ENCODE measurements around the gene PPP1R8. TPM values are rescaled to one million over a fixed set of nuclear protein-coding genes. Genes with fewer than 3 reads are reported as not detected.

Gene PPP1R8
- polyA plus RNA-seq, 1 donor (not counting 4 experiments of a cell fraction or from before 2014, with no cell fraction given): 56.2 TPM

DNA sequence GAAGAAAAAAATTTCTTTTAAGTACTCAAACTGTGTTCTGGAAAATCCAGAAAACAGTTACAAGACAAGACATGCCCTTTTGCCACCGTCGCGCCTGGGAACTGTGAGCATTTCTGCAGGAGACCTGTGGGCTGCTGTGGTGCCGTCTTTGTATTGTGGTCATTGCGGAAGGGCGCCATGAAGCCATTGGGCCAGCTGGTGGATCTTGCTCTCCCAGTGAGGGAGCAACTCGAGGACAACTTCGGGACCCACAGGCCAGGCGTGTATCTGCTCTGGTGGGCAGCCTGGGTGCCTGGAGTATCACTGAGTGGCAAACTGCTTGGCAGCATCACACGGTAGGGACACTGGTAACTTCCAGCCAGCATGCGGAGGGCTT, 38.0 kb downstream of the PPP1R8 start:
- Histone ChIP-seq H3K4me3 (ENCODE audit: control insufficient read depth in 2 of 3, extremely low read depth in 1 of 3, insufficient read depth in 2 of 3, low read depth in 1 of 3, low read length in 3 of 3) (no peak overlapping the region), H3K27ac (ENCODE audit: control insufficient read depth, insufficient read depth, low read length) (no peak overlapping the region), H2AFZ (ENCODE audit: control insufficient read depth, low read length) (peak overlapping the region; percentile 22), H3K4me1 (ENCODE audit: control insufficient read depth, extremely low read depth, insufficient read depth, low read length) (peaks cover 24% of the 10 kb centered on the region), H3K27me3 (ENCODE audit: control insufficient read depth, extremely low read depth, insufficient read depth, low read length) (peaks cover 10% of the 10 kb centered on the region), H3K9me1 (ENCODE audit: control insufficient read depth, extremely low read depth, insufficient read depth, low read length) (no peaks in the 10 kb centered on the region), H3K36me3 (ENCODE audit: control insufficient read depth in 2 of 2, extremely low read depth in 1 of 2, insufficient read depth in 2 of 2, low read length in 2 of 2) (no peaks in the 10 kb centered on the region), H3K79me2 (ENCODE audit: control insufficient read depth, insufficient read depth, low read length) (no peaks in the 10 kb centered on the region), H3K4me2 (ENCODE audit: control insufficient read depth, extremely low read depth, insufficient read depth, low read depth, low read length) (no peak overlapping the region), H3K9ac (ENCODE audit: control insufficient read depth, extremely low read depth, insufficient read depth, low read length) (no peak overlapping the region), H3K9me3 (ENCODE audit: control insufficient read depth, low read depth, low read length) (no peaks in the 10 kb centered on the region), H4K20me1 (ENCODE audit: control insufficient read depth, extremely low read depth, insufficient read depth, low read length) (no peaks in the 10 kb centered on the region)
- no peak for DNase-seq (ENCODE audit: low read depth, low spot score)
- dilution Hi-C loops (cut with MboI; ENCODE audit: extremely low pct_ligation_motif_present, low sequenced_read_pairs): no loop called here
- TF ChIP-seq EZH2 (IDR thresholded peaks at IDR 0.05; ENCODE audit: low read length): no peak
- TF ChIP-seq, protein P1, sequence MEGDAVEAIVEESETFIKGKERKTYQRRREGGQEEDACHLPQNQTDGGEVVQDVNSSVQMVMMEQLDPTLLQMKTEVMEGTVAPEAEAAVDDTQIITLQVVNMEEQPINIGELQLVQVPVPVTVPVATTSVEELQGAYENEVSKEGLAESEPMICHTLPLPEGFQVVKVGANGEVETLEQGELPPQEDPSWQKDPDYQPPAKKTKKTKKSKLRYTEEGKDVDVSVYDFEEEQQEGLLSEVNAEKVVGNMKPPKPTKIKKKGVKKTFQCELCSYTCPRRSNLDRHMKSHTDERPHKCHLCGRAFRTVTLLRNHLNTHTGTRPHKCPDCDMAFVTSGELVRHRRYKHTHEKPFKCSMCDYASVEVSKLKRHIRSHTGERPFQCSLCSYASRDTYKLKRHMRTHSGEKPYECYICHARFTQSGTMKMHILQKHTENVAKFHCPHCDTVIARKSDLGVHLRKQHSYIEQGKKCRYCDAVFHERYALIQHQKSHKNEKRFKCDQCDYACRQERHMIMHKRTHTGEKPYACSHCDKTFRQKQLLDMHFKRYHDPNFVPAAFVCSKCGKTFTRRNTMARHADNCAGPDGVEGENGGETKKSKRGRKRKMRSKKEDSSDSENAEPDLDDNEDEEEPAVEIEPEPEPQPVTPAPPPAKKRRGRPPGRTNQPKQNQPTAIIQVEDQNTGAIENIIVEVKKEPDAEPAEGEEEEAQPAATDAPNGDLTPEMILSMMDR (optimal IDR thresholded peaks at IDR 0.05 in 1 of 3, IDR thresholded peaks at IDR 0.05 in 1 of 3, conservative IDR thresholded peaks at IDR 0.05 in 1 of 3; ENCODE audit: extremely low read depth in 1 of 3, insufficient read depth in 2 of 3, low read length in 3 of 3): no peak
- FAIRE-seq: no peak

- H3K27me3 ChIP-seq (ENCODE audit: control insufficient read depth, extremely low read depth, insufficient read depth, low read length): peaks cover 12% of the 10 kb centered on the region
- H3K36me3 ChIP-seq (ENCODE audit: control insufficient read depth in 2 of 2, extremely low read depth in 1 of 2, insufficient read depth in 2 of 2, low read length in 2 of 2): no peaks in the 10 kb centered on the region
- peak overlapping the region; percentile 22 for H2AFZ ChIP-seq (ENCODE audit: control insufficient read depth, low read length)
- H3K4me3 ChIP-seq (ENCODE audit: control insufficient read depth in 2 of 3, extremely low read depth in 1 of 3, insufficient read depth in 2 of 3, low read depth in 1 of 3, low read length in 3 of 3): no peak overlapping the region
- no peak overlapping the region for H3K4me2 ChIP-seq (ENCODE audit: control insufficient read depth, extremely low read depth, insufficient read depth, low read depth, low read length)
- TF ChIP-seq, protein P1 (optimal IDR thresholded peaks at IDR 0.05 in 1 of 3, IDR thresholded peaks at IDR 0.05 in 1 of 3, conservative IDR thresholded peaks at IDR 0.05 in 1 of 3; ENCODE audit: extremely low read depth in 1 of 3, insufficient read depth in 2 of 3, low read length in 3 of 3): no peak
- no peak for TF ChIP-seq EZH2 (IDR thresholded peaks at IDR 0.05; ENCODE audit: low read length)
- H3K9me1 ChIP-seq (ENCODE audit: control insufficient read depth, extremely low read depth, insufficient read depth, low read length): no peaks in the 10 kb centered on the region
- H3K9ac ChIP-seq (ENCODE audit: control insufficient read depth, extremely low read depth, insufficient read depth, low read length): no peak overlapping the region
- H3K79me2 ChIP-seq (ENCODE audit: control insufficient read depth, insufficient read depth, low read length): no peaks in the 10 kb centered on the region
- H3K27ac ChIP-seq (ENCODE audit: control insufficient read depth, insufficient read depth, low read length): no peak overlapping the region
- DNase-seq (ENCODE audit: low read depth, low spot score) (no peak), FAIRE-seq (no peak)
- H4K20me1 ChIP-seq (ENCODE audit: control insufficient read depth, extremely low read depth, insufficient read depth, low read length): no peaks in the 10 kb centered on the region
- peaks cover 21% of the 10 kb centered on the region for H3K4me1 ChIP-seq (ENCODE audit: control insufficient read depth, extremely low read depth, insufficient read depth, low read length)
- dilution Hi-C loops (cut with MboI; ENCODE audit: extremely low pct_ligation_motif_present, low sequenced_read_pairs): no loop called here
- H3K9me3 ChIP-seq (ENCODE audit: control insufficient read depth, low read depth, low read length): no peaks in the 10 kb centered on the region
These were observed 38.5 kb downstream of the PPP1R8 start for GRCh38 chr1:27868932-27869718.
